K562 (cell line): ENCODE data around the gene WASF2. TPM values are rescaled to one million over a fixed set of nuclear protein-coding genes. Genes with fewer than 3 reads are reported as not detected.
A peak's percentile ranks its signal among the peaks of the same experiment; 100 is the strongest.

Source experiments
- ATAC-seq: fragments of 200-7000 bp; cut with Tn5 transposase; 3 replicates; pipeline ENCODE4 v1.9.1; 2020; ENCODE audit warnings: moderate library complexity
- BruUV-seq: library from RNA; stranded (reverse); fragments of 400-500 nt; replicated peaks from 2 replicates; lab custom pipeline; 2021; lab: Mats Ljungman, UMichigan
- CTCF ChIA-PET: fragments of 300-600 bp; formaldehyde crosslinking; extraction: SDS; loops from one replicate; lab custom pipeline; 2021; ENCODE audit warnings: low intra/inter-chr PET ratio; lab: Yijun Ruan, JAX
- POLR2A ChIA-PET: fragments of 300-600, 350-650 bp; sonication (Branson Sonifier 250); formaldehyde crosslinking; extraction: SDS; loops from one replicate; lab custom pipeline; 2021; ENCODE audit warnings: antibody characterized with exemption, inconsistent platforms; lab: Yijun Ruan, JAX
- DNase-seq, 4 experiments: peaks; one replicate each; pipeline versions ENCODE4 v3.0.0 to v3.0.0-alpha.2; 2011 to 2018; ENCODE audit warnings: low spot score in 3 of 4, mixed read lengths in 3 of 4; ENCODE audit errors: extremely low read depth in 1 of 4
- FAIRE-seq: peaks from 2 replicates; lab custom pipeline; 2011; peaks lifted over from hg19 to GRCh38; lab: Jason Lieb, UNC
- H2AFZ ChIP-seq: 2 replicates; pipeline ENCODE4 v1.6.0; 2011; ENCODE audit warnings: low read depth, low read length, control low read depth, inconsistent platforms
- H3K27ac ChIP-seq: fragments of 200-600 bp; 3 replicates; pipeline ENCODE4 v1.8.0; 2011; ENCODE audit warnings: low read depth, mild to moderate bottlenecking, control low read depth, inconsistent platforms, low read length, moderate library complexity, mixed read lengths; ENCODE audit errors: extremely low read depth
- H3K27me3 ChIP-seq, 2 experiments: fragments of 300-600 bp in 1 of 2; 2 replicates in 1 of 2; 3 replicates in 1 of 2; pipeline versions ENCODE4 v1.6.0 to v1.8.0; 2011; ENCODE audit warnings: inconsistent platforms in 2 of 2, low read length in 2 of 2, mild to moderate bottlenecking in 1 of 2, mixed read lengths in 1 of 2, moderate library complexity in 1 of 2; ENCODE audit not compliant: control insufficient read depth in 2 of 2, insufficient read depth in 2 of 2
- H3K36me3 ChIP-seq: fragments of 300-600 bp; 3 replicates; pipeline ENCODE4 v1.8.0; 2011; ENCODE audit warnings: mild to moderate bottlenecking, low read length, inconsistent platforms; ENCODE audit not compliant: control insufficient read depth, insufficient read depth
- H3K4me1 ChIP-seq, 2 experiments: fragments of 200-600 bp in 1 of 2; replicated peaks in 1 of 2; 2 replicates in 1 of 2; 3 replicates in 1 of 2; pipeline versions ENCODE4 v1.5.1 to v1.8.0; 2011; ENCODE audit warnings: inconsistent platforms in 2 of 2, low read length in 2 of 2, mild to moderate bottlenecking in 1 of 2, mixed read lengths in 1 of 2, moderate library complexity in 1 of 2; ENCODE audit not compliant: control insufficient read depth in 2 of 2, insufficient read depth in 2 of 2
- H3K4me2 ChIP-seq: 2 replicates; pipeline ENCODE4 v1.6.1; 2011; ENCODE audit warnings: low read length, control low read depth, inconsistent platforms, mixed read lengths; ENCODE audit not compliant: insufficient read depth
- H3K4me3 ChIP-seq: fragments of 200-600 bp; sonication (generic), shearing (Covaris generic); 2 replicates; pipeline ENCODE4 v1.5.1; 2016; ENCODE audit warnings: control low read depth, inconsistent platforms
- H3K79me2 ChIP-seq: fragments of 200-600 bp; 3 replicates; pipeline ENCODE4 v1.8.0; 2011; ENCODE audit warnings: low read length, inconsistent platforms; ENCODE audit not compliant: control insufficient read depth, insufficient read depth
- H3K9ac ChIP-seq, 2 experiments: 2 replicates each; pipeline versions ENCODE4 v1.6.0 to v1.6.1; 2011; ENCODE audit warnings: low read depth in 2 of 2, low read length in 2 of 2, control low read depth in 1 of 2, inconsistent platforms in 1 of 2, mild to moderate bottlenecking in 1 of 2, mixed read lengths in 1 of 2; ENCODE audit not compliant: insufficient read depth in 1 of 2
- H3K9me1 ChIP-seq: one replicate; pipeline ENCODE4 v1.6.0; 2011; ENCODE audit warnings: inconsistent platforms, mild to moderate bottlenecking, low read length, moderate library complexity; ENCODE audit not compliant: control insufficient read depth, insufficient read depth
- H3K9me3 ChIP-seq: replicated peaks from 2 replicates; pipeline ENCODE4 v1.5.1; 2011; ENCODE audit warnings: low read depth, low read length, inconsistent platforms; ENCODE audit not compliant: control insufficient read depth, insufficient read depth
- H4K20me1 ChIP-seq: replicated peaks from 2 replicates; pipeline ENCODE4 v1.6.1; 2011; ENCODE audit warnings: low read length, inconsistent platforms, mixed read lengths; ENCODE audit not compliant: control insufficient read depth, insufficient read depth
- BMI1 ChIP-seq: fragments of 150-350 bp; IDR thresholded peaks from 2 replicates; pipeline ENCODE4 v1.6.1; 2014; ENCODE audit warnings: low read length
- CCNT2 ChIP-seq: IDR thresholded peaks from 2 replicates; pipeline ENCODE4 v1.6.1; 2011; ENCODE audit warnings: borderline replicate concordance, low read depth, mild to moderate bottlenecking, moderate library complexity, mixed read lengths, low read length; ENCODE audit not compliant: insufficient read length; ENCODE audit errors: extremely low read depth
- E2F8 ChIP-seq: fragments of 450-650 bp; IDR thresholded peaks from 2 replicates; pipeline ENCODE4 v1.7.1; 2018; ENCODE audit warnings: mild to moderate bottlenecking, low read depth; ENCODE audit not compliant: partially characterized antibody
- EGR1 ChIP-seq: fragments of 450-650 bp; conservative IDR thresholded peaks from 2 replicates; pipeline ENCODE4 v1.6.1; 2017; ENCODE audit warnings: mild to moderate bottlenecking
- ETV6 ChIP-seq, 3 experiments: fragments of 150-350 bp in 1 of 3; sonication (generic) in 1 of 3; formaldehyde crosslinking in 1 of 3; IDR thresholded peaks; 2 replicates each; pipeline versions ENCODE4 v1.6.1 to v1.8.0; 2014 to 2022; ENCODE audit warnings: borderline replicate concordance in 2 of 3, low read depth in 2 of 3, antibody characterized with exemption in 1 of 3, low read length in 1 of 3, mild to moderate bottlenecking in 1 of 3, missing genetic modification reagents in 1 of 3
- EWSR1 ChIP-seq: fragments of 450-650 bp; IDR thresholded peaks from 2 replicates; pipeline ENCODE4 v1.6.1; 2018; ENCODE audit warnings: borderline replicate concordance, mild to moderate bottlenecking, low read depth, moderate library complexity; ENCODE audit not compliant: partially characterized antibody
- HMGN3 ChIP-seq: IDR thresholded peaks from 2 replicates; pipeline ENCODE4 v1.6.1; 2011; ENCODE audit warnings: borderline replicate concordance, low read depth, mild to moderate bottlenecking, mixed read lengths, low read length; ENCODE audit not compliant: insufficient read length; ENCODE audit errors: extremely low read depth
- KAT2B ChIP-seq: IDR thresholded peaks from one replicate; pipeline ENCODE4 v1.6.1; 2012; ENCODE audit warnings: low read depth, mild to moderate bottlenecking, control low read depth, inconsistent platforms, low read length, moderate library complexity
- LARP7 ChIP-seq: fragments of 450-650 bp; IDR thresholded peaks from 2 replicates; pipeline ENCODE4 v1.6.1; 2016
- MCM5 ChIP-seq: fragments of 450-650 bp; IDR thresholded peaks from 2 replicates; pipeline ENCODE4 v1.6.1; 2016; ENCODE audit warnings: low read depth
- PKNOX1 ChIP-seq: fragments of 450-650 bp; IDR thresholded peaks from 2 replicates; pipeline ENCODE4 v1.6.1; 2016
- POLR2AphosphoS5 ChIP-seq: IDR thresholded peaks from 2 replicates; pipeline ENCODE4 v1.6.1; 2011; ENCODE audit warnings: mild to moderate bottlenecking, low read depth, low read length, moderate library complexity; ENCODE audit not compliant: control insufficient read depth, insufficient read depth
- POLR2G ChIP-seq: fragments of 200-400 bp; formaldehyde crosslinking; IDR thresholded peaks from 2 replicates; pipeline ENCODE4 v1.6.1; 2017; ENCODE audit warnings: low read depth, mild to moderate bottlenecking, antibody characterized with exemption, low read length, moderate library complexity
- SLC30A9 ChIP-seq: fragments of 250-450 bp; sonication (Bioruptor Pico); IDR thresholded peaks from 2 replicates; pipeline ENCODE4 v1.8.0; 2022; ENCODE audit warnings: mild to moderate bottlenecking, moderate library complexity
- STAG1 ChIP-seq: sonication (generic); formaldehyde crosslinking; IDR thresholded peaks from 2 replicates; pipeline ENCODE4 v1.5.0; 2020; ENCODE audit warnings: missing genetic modification reagents, borderline replicate concordance
- WGBS: fragments of 100-300 bp; shearing (Covaris generic); methylation state at CpG from one replicate; pipeline ENCODE4 v1.1.6; 2016; ENCODE audit warnings: low coverage, mixed read lengths; ENCODE audit not compliant: insufficient coverage; ENCODE audit errors: missing lambda C conversion rate; 5-methylcytosine and 5-hydroxymethylcytosine counted together
- in situ Hi-C: fragments of 300-500 bp; cut with MboI; formaldehyde crosslinking; loops from 4 replicates; pipeline ENCODE4 v1.15.0; 2018; ENCODE audit warnings: inconsistent platforms, mixed read lengths
- intact Hi-C: fragments of 100-400 bp; cut with micrococcal nuclease; formaldehyde crosslinking; loops from 2 replicates; pipeline ENCODE4 v1.14.2; 2022
- polyA plus RNA-seq, 8 experiments: library from polyadenylated mRNA; depleted of rRNA in 4 of 8; stranded (reverse) in 5 of 8; unstranded in 3 of 8; fragments of >200 nt; fragmentation: Nextera tagmentation in 2 of 8; fragmentation: Illumina TruSeq in 1 of 8; extraction: Ambion mirVana in 2 of 8; extraction: Trizol in 1 of 8; gene quantifications; 2 replicates each; pipeline versions ENCODE4 v1.2.1 to v1.2.3, GENCODE V29; 2011 to 2014; ENCODE audit warnings: inconsistent platforms in 1 of 8, missing spikeins in 1 of 8
- total RNA-seq, 7 experiments: library from RNA; depleted of rRNA in 6 of 7; stranded (reverse); fragments of >200 nt in 6 of 7; fragmentation: Illumina TruSeq in 2 of 7; extraction: Trizol in 2 of 7; gene quantifications; 2 replicates each; pipeline versions ENCODE4 v1.2.1 to v1.2.3, GENCODE V29; 2011 to 2021; ENCODE audit warnings: low replicate concordance in 1 of 7

Gene WASF2
- total and polyA plus RNA-seq, 9 of the 15 experiments (the other 6 are each of a cell fraction or from before 2014, with no cell fraction given), result 8.2 to 163 (median 31.2) TPM

GRCh38 chr1:27403931-27404330 is 86.0 kb downstream of the WASF2 start (continued):
- TF ChIP-seq ETV6 (IDR thresholded peaks at IDR 0.05; ENCODE audit: borderline replicate concordance in 1 of 2, low read depth in 2 of 2, low read length in 1 of 2) (no peak), ETV6 (CRISPR knock-in tag; IDR thresholded peaks at IDR 0.05; ENCODE audit: borderline replicate concordance) (no peak)

- no TSS peak for BruUV-seq
- H3K27ac ChIP-seq, result no peak overlapping the region
- TF ChIP-seq POLR2AphosphoS5 (0 out of 2 replicates have a peak, but pooled peaks have one; percentile 22), PKNOX1 (peak; percentile 91), STAG1 (CRISPR knock-in tag) (peak; percentile 60; the same call in 1 of the 2 replicates), BMI1 (no peak), EWSR1 (no peak), HMGN3 (peak; percentile 50), MCM5 (no peak), POLR2G (peak; percentile 66), CCNT2 (peak; percentile 33), SLC30A9 (no peak), KAT2B (no peak), E2F8 (peak; percentile 12), LARP7 (no peak), EGR1 (no peak)
Observed at GRCh38 chr1:27403065-27403726, 86.8 kb downstream of the WASF2 start.

More at GRCh38 chr1:27403065-27403726, 86.8 kb downstream of the WASF2 start:
- H3K9me1 ChIP-seq, result no peaks in the 10 kb centered on the region
- peak in 1 of 4 experiments; percentile 44 for DNase-seq
- WGBS, result 79% methylated on average over 22 of the region's 24 CpGs
- no peaks in the 10 kb centered on the region for H3K79me2 ChIP-seq
- peaks cover 36% of the 10 kb centered on the region for H3K36me3 ChIP-seq
- peak; percentile 60 for ATAC-seq
- H3K9me3 ChIP-seq, result no peaks in the 10 kb centered on the region
- intact Hi-C loops, result no loop called here
- H3K4me2 ChIP-seq, result no peak overlapping the region
- H3K9ac ChIP-seq, result peak overlapping the region in 1 of 2 experiments; percentile 64; a peak in 2 of 4 replicates
- H3K27me3 ChIP-seq, result no peaks in the 10 kb centered on the region
- H3K4me1 ChIP-seq, result peaks cover 0 to 23% of the 10 kb centered on the region in 2 experiments; a peak in 2 of 5 replicates
- POLR2A ChIA-PET, result interaction anchor here (0.7 to 2.8 kb wide), 4 partner anchors 7 to 201 kb away, joined by 3 to 23 read pairs (median 3); partner anchors contain the start of gene AHDC1
- peak; percentile 74 for FAIRE-seq
- in situ Hi-C loops, result no loop called here
- CTCF ChIA-PET, result interaction anchor here (0.7 to 2.7 kb wide), 3 partner anchors 203 to 259 kb away, joined by 4 to 20 read pairs (median 5); no protein-coding TSS in a partner anchor
- H4K20me1 ChIP-seq, result no peaks in the 10 kb centered on the region
- no peak overlapping the region for H2AFZ ChIP-seq
- no peak overlapping the region for H3K4me3 ChIP-seq
